NCI-H1105 treated with DMSO at 0.1 percent for 48 hours (cell line): Measurements from ENCODE around the gene GTPBP2.
A peak's percentile ranks its signal among the peaks of the same experiment; 100 is the strongest.

Experiments
- DNase-seq: peaks from one replicate; lab custom pipeline; 2025; lab: John Stamatoyannopoulos, UW

Gene GTPBP2

GRCh38 chr6:43575772-43576551 lies 53.1 kb downstream of the GTPBP2 start, which contains the start of the genes POLH and XPO5:
TSS of gene POLH (plus strand) at chr6:43576185. CDS start at chr6:43582320, 6,135 bp downstream.
TSS of gene XPO5 (minus strand) at chr6:43576038. CDS start at chr6:43575864, 174 bp downstream.
- peak; percentile 91 for DNase-seq

GRCh38 chr6:43575105-43575771 lies 53.8 kb downstream of the GTPBP2 start:
- peak; percentile 32 for DNase-seq

GRCh38 chr6:43572015-43572414 lies 57.0 kb downstream of the GTPBP2 start:
- no peak for DNase-seq

- DNase-seq = no peak
These were observed 58.1 kb downstream of the GTPBP2 start for GRCh38 chr6:43570876-43571441.
